SH-SY5Y (cell line): Measurements from ENCODE around the gene RNF20.

ENCODE experiments used
- GATA2 ChIP-seq: IDR thresholded peaks from 2 replicates; pipeline ENCODE4 v1.6.1; 2011; ENCODE audit warnings: mild to moderate bottlenecking, low read depth, low read length
- GATA3 ChIP-seq: IDR thresholded peaks from 2 replicates; pipeline ENCODE4 v1.6.1; 2011; ENCODE audit warnings: low read depth, mild to moderate bottlenecking, low read length, moderate library complexity

- no peak for TF ChIP-seq GATA3
- TF ChIP-seq GATA2: no peak
These were observed 46.3 kb downstream of the RNF20 start for GRCh38 chr9:101579711-101580545.
